Activated T-helper 9 cell treated with anti-CD3 and anti-CD28 coated beads, Interleukin-2, amount 50 U/mL, for 16 hours (primary cell): ENCODE measurements around the gene LPCAT2.

ENCODE experiments used
- DNase-seq: peaks from one replicate; pipeline ENCODE4 v3.0.0-alpha.2; 2020; ENCODE audit warnings: low read depth

The LPCAT2 gene

GRCh38 chr16:55555436-55555835 is 46.6 kb downstream of the LPCAT2 start:
- no peak for DNase-seq

- no peak for DNase-seq
Observed at GRCh38 chr16:55557186-55557585, 48.3 kb downstream of the LPCAT2 start.

- DNase-seq, result no peak
Observed at GRCh38 chr16:55559233-55559632, 50.4 kb downstream of the LPCAT2 start.

- DNase-seq, result no peak
Observed at GRCh38 chr16:55559933-55560516, 51.2 kb downstream of the LPCAT2 start.

- no peak for DNase-seq
Observed at GRCh38 chr16:55561319-55561848, 52.5 kb downstream of the LPCAT2 start.

GRCh38 chr16:55562936-55563335 is 54.1 kb downstream of the LPCAT2 start:
- no peak for DNase-seq

- DNase-seq, result no peak
Observed at GRCh38 chr16:55563797-55564196, 54.9 kb downstream of the LPCAT2 start.

GRCh38 chr16:55565086-55565485 is 56.2 kb downstream of the LPCAT2 start:
- no peak for DNase-seq

GRCh38 chr16:55566432-55567175 is 57.7 kb downstream of the LPCAT2 start, which contains the start of gene CAPNS2:
Gene CAPNS2 (plus strand): TSS chr16:55566684. CDS start chr16:55566757, 73 bp downstream.
- DNase-seq, result no peak

- DNase-seq, result no peak
Observed at GRCh38 chr16:55567382-55567781, 58.5 kb downstream of the LPCAT2 start.

GRCh38 chr16:55568207-55568606 is 59.3 kb downstream of the LPCAT2 start:
- DNase-seq, result no peak

GRCh38 chr16:55569025-55569424 is 60.2 kb downstream of the LPCAT2 start:
- no peak for DNase-seq

- no peak for DNase-seq
Observed at GRCh38 chr16:55570159-55570558, 61.3 kb downstream of the LPCAT2 start.

GRCh38 chr16:55571191-55571897 is 62.5 kb downstream of the LPCAT2 start:
- no peak for DNase-seq

GRCh38 chr16:55572439-55572838 is 63.6 kb downstream of the LPCAT2 start:
- DNase-seq, result no peak

GRCh38 chr16:55574811-55575210 is 65.9 kb downstream of the LPCAT2 start:
- no peak for DNase-seq

- no peak for DNase-seq
Observed at GRCh38 chr16:55575496-55575895, 66.6 kb downstream of the LPCAT2 start.

GRCh38 chr16:55576384-55576783 is 67.5 kb downstream of the LPCAT2 start:
- DNase-seq, result no peak

GRCh38 chr16:55577887-55578286 is 69.0 kb downstream of the LPCAT2 start:
- no peak for DNase-seq

- DNase-seq, result no peak
Observed at GRCh38 chr16:55585631-55586030, 76.8 kb downstream of the LPCAT2 start.

GRCh38 chr16:55588799-55589198 is 79.9 kb downstream of the LPCAT2 start:
- DNase-seq, result no peak

- DNase-seq, result no peak
Observed at GRCh38 chr16:55592306-55592705, 83.4 kb downstream of the LPCAT2 start.

GRCh38 chr16:55597928-55598327 is 89.1 kb downstream of the LPCAT2 start:
- no peak for DNase-seq
